ENCODE measurements around the gene GRM6. TPM values are rescaled to one million over a fixed set of nuclear protein-coding genes. Genes with fewer than 3 reads are reported as not detected.

Gene GRM6
- total and polyA plus RNA-seq, 9 of the 15 experiments (the other 6 are each of a cell fraction or from before 2014, with no cell fraction given) = not detected

GRCh38 chr5:178992291-178992895 is 2.7 kb downstream of the GRM6 start:
- BruUV-seq (replicated peaks) = no TSS peak
- no peak for ATAC-seq
- Histone ChIP-seq H3K4me2 (ENCODE audit: insufficient read depth, low read length) (no peak overlapping the region), H3K4me1 (replicated peaks in 1 of 2; ENCODE audit: control insufficient read depth in 2 of 2, insufficient read depth in 2 of 2, low read length in 2 of 2) (no peaks in the 10 kb centered on the region), H3K9me3 (replicated peaks; ENCODE audit: control insufficient read depth, insufficient read depth, low read depth, low read length) (no peaks in the 10 kb centered on the region), H3K79me2 (ENCODE audit: control insufficient read depth, insufficient read depth, low read length) (no peaks in the 10 kb centered on the region), H4K20me1 (replicated peaks; ENCODE audit: control insufficient read depth, insufficient read depth, low read length) (no peaks in the 10 kb centered on the region), H3K27ac (ENCODE audit: extremely low read depth, low read depth, low read length) (no peak overlapping the region), H3K9ac (ENCODE audit: insufficient read depth in 1 of 2, low read depth in 2 of 2, low read length in 2 of 2) (no peak overlapping the region), H3K27me3 (ENCODE audit: control insufficient read depth in 2 of 2, insufficient read depth in 2 of 2, low read length in 2 of 2) (peaks cover 0 to 48% of the 10 kb centered on the region in 2 experiments; a peak in 2 of 5 replicates), H2AFZ (ENCODE audit: low read depth, low read length) (no peak overlapping the region), H3K9me1 (ENCODE audit: control insufficient read depth, insufficient read depth, low read length) (no peaks in the 10 kb centered on the region), H3K4me3 (no peak overlapping the region), H3K36me3 (ENCODE audit: control insufficient read depth, insufficient read depth, low read length) (no peaks in the 10 kb centered on the region)
- ChIA-PET CTCF (ENCODE audit: low intra/inter-chr PET ratio) (no interaction called here), POLR2A (interaction anchor here (0.6 kb wide), 1 partner anchor 12 kb away, joined by 3 read pairs; no protein-coding TSS in a partner anchor)
- in situ Hi-C loops (cut with MboI) (no loop called here), intact Hi-C loops (cut with micrococcal nuclease) (no loop called here)
- no peak for FAIRE-seq
- 0% methylated on average over 8 of the region's 9 CpGs for WGBS (ENCODE audit: insufficient coverage, low coverage, missing lambda C conversion rate)
- TF ChIP-seq NR1H2 (CRISPR knock-in tag; IDR thresholded peaks at IDR 0.05) = no peak
- TF ChIP-seq FIP1L1 (IDR thresholded peaks at IDR 0.05; ENCODE audit: low read depth, low read length, poor library complexity, severe bottlenecking) = no peak
- TF ChIP-seq, protein P1, sequence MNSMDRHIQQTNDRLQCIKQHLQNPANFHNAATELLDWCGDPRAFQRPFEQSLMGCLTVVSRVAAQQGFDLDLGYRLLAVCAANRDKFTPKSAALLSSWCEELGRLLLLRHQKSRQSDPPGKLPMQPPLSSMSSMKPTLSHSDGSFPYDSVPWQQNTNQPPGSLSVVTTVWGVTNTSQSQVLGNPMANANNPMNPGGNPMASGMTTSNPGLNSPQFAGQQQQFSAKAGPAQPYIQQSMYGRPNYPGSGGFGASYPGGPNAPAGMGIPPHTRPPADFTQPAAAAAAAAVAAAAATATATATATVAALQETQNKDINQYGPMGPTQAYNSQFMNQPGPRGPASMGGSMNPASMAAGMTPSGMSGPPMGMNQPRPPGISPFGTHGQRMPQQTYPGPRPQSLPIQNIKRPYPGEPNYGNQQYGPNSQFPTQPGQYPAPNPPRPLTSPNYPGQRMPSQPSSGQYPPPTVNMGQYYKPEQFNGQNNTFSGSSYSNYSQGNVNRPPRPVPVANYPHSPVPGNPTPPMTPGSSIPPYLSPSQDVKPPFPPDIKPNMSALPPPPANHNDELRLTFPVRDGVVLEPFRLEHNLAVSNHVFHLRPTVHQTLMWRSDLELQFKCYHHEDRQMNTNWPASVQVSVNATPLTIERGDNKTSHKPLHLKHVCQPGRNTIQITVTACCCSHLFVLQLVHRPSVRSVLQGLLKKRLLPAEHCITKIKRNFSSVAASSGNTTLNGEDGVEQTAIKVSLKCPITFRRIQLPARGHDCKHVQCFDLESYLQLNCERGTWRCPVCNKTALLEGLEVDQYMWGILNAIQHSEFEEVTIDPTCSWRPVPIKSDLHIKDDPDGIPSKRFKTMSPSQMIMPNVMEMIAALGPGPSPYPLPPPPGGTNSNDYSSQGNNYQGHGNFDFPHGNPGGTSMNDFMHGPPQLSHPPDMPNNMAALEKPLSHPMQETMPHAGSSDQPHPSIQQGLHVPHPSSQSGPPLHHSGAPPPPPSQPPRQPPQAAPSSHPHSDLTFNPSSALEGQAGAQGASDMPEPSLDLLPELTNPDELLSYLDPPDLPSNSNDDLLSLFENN (IDR thresholded peaks at IDR 0.05; ENCODE audit: low read depth in 2 of 2, low read length in 2 of 2) = no peak
- DNase-seq (ENCODE audit: extremely low read depth in 1 of 4, low spot score in 3 of 4) = no peak

Data from K562 (cell line).